H4 (cell line): ENCODE data around the gene CYTIP. TPM values are rescaled to one million over a fixed set of nuclear protein-coding genes. Genes with fewer than 3 reads are reported as not detected.
"Not testable (repeated sequence)": the region's sequence is repeated elsewhere in the genome, so short reads cannot be mapped to it uniquely, and the experiment has no call there.

Source experiments
- DNase-seq: peaks from one replicate; pipeline ENCODE4 v3.0.0-alpha.2; 2015; ENCODE audit warnings: low spot score
- total RNA-seq: library from RNA; depleted of rRNA; stranded (reverse); fragments of >200 nt; shearing (Covaris generic); gene quantifications from 2 replicates; pipeline ENCODE4 v1.2.3, GENCODE V29; 2014; rRNA removed

CYTIP gene
- total RNA-seq, 1 experiment from 2014 or later = 0.06 TPM

DNA sequence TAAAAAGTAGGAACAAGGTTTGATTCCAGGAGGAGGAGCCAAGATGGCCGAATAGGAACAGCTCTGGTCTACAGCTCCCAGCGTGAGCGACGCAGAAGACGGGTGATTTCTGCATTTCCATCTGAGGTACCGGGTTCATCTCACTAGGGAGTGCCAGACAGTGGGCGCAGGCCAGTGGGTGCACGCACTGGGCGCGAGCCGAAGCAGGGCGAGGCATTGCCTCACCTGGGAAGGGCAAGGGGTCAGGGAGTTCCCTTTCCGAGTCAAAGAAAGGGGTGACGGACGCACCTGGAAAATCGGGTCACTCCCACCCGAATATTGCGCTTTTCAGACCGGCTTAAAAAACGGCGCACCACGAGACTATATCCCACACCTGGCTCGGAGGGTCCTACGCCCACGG lies 75.4 kb downstream of the CYTIP start:
- DNase-seq = not testable (repeated sequence)

- DNase-seq = no peak
Observed at GRCh38 chr2:157367704-157368103, 76.2 kb downstream of the CYTIP start.

Other genes with a start within 250 kb of the CYTIP start
- gene GALNT5, start 186.4 kb downstream of the CYTIP start, total RNA-seq = 0.04 and 0.14 TPM in 2 replicates
- 0.04 TPM in 1 of 2 replicates, not detected in the other for gene ERMN, start 118.3 kb downstream of the CYTIP start, total RNA-seq
- 0.06 and 0.50 TPM in 2 replicates for gene ACVR1C, start 184.8 kb upstream of the CYTIP start, total RNA-seq